Natural killer cell (primary cell): ENCODE data around the gene PGGHG. TPM values are rescaled to one million over a fixed set of nuclear protein-coding genes. Genes with fewer than 3 reads are reported as not detected.
A peak's percentile ranks its signal among the peaks of the same experiment; 100 is the strongest.

Experiments
- ATAC-seq, 3 donors: fragments of 150-1000 bp in 2 of 3; fragments of 200-7000 bp in 1 of 3; cut with Tn5 transposase; 1 replicate in 1 of 3; 2 replicates in 2 of 3; pipeline ENCODE4 v1.10.0; 2021; ENCODE audit warnings: mild to moderate bottlenecking in 2 of 3, moderate library complexity in 2 of 3
- DNase-seq, 2 donors: peaks; one replicate each; pipeline versions ENCODE4 v3.0.0 to v3.0.0-alpha.2; 2013 to 2021; ENCODE audit warnings: mixed read lengths in 1 of 2
- H3K27ac ChIP-seq: one replicate; pipeline ENCODE4 v1.5.1; 2013; ENCODE audit warnings: mild to moderate bottlenecking, low read length
- H3K27me3 ChIP-seq: one replicate; pipeline ENCODE4 v1.6.1; 2013; ENCODE audit warnings: low read length; ENCODE audit not compliant: control insufficient read depth, insufficient read depth
- H3K36me3 ChIP-seq: one replicate; pipeline ENCODE4 v1.6.1; 2013; ENCODE audit warnings: low read length; ENCODE audit not compliant: control insufficient read depth, insufficient read depth
- H3K4me1 ChIP-seq: one replicate; pipeline ENCODE4 v1.6.1; 2013; ENCODE audit warnings: low read length; ENCODE audit not compliant: control insufficient read depth, insufficient read depth
- H3K4me3 ChIP-seq: one replicate; pipeline ENCODE4 v1.5.1; 2013; ENCODE audit warnings: low read length
- H3K9me3 ChIP-seq: one replicate; pipeline ENCODE4 v1.6.1; 2013; ENCODE audit warnings: low read length; ENCODE audit not compliant: control insufficient read depth, insufficient read depth
- H3K27ac Mint-ChIP-seq, 2 donors: one replicate each; pipeline ENCODE4 v1.8.0; 2022; ENCODE audit warnings: mild to moderate bottlenecking in 2 of 2, mixed read lengths in 2 of 2, moderate library complexity in 1 of 2
- H3K27me3 Mint-ChIP-seq, 2 donors: one replicate each; pipeline ENCODE4 v1.8.0; 2022; ENCODE audit warnings: low read depth in 2 of 2, mixed read lengths in 2 of 2
- H3K36me3 Mint-ChIP-seq: one replicate; pipeline ENCODE4 v1.8.0; 2022; ENCODE audit warnings: mixed read lengths
- H3K4me1 Mint-ChIP-seq, 2 donors: one replicate each; pipeline ENCODE4 v1.8.0; 2022; ENCODE audit warnings: mixed read lengths in 2 of 2
- H3K4me3 Mint-ChIP-seq: one replicate; pipeline ENCODE4 v1.8.0; 2022; ENCODE audit warnings: mild to moderate bottlenecking, moderate library complexity, mixed read lengths
- H3K9me3 Mint-ChIP-seq, 2 donors: one replicate each; pipeline ENCODE4 v1.8.0; 2022; ENCODE audit warnings: mixed read lengths in 2 of 2
- WGBS: methylation state at CpG from one replicate; pipeline ENCODE4 v1.1.7; 2013; ENCODE audit warnings: missing lambda C conversion rate; ENCODE audit not compliant: insufficient coverage; 5-methylcytosine and 5-hydroxymethylcytosine counted together
- intact Hi-C: fragments of 100-400 bp; cut with micrococcal nuclease; formaldehyde crosslinking; loops from one replicate; pipeline ENCODE4 v1.14.2; 2022
- total RNA-seq, 4 donors: library from RNA; stranded (reverse); fragments of 120-200 nt in 1 of 4; gene quantifications; one replicate each; pipeline versions ENCODE4 v1.2.3 to v1.2.4, GENCODE V29; 2013 to 2022
- TF ChIP-seq, protein P1 (sequence below): fragments of 200-600 bp; IDR thresholded peaks from one replicate; pipeline ENCODE4 v1.8.0; 2022; ENCODE audit warnings: antibody characterized with exemption

Gene PGGHG
- total RNA-seq = 100 to 1,000 TPM; 130 to 237 (median 153) TPM
- total RNA-seq (2013) = 90.3 TPM

DNA sequence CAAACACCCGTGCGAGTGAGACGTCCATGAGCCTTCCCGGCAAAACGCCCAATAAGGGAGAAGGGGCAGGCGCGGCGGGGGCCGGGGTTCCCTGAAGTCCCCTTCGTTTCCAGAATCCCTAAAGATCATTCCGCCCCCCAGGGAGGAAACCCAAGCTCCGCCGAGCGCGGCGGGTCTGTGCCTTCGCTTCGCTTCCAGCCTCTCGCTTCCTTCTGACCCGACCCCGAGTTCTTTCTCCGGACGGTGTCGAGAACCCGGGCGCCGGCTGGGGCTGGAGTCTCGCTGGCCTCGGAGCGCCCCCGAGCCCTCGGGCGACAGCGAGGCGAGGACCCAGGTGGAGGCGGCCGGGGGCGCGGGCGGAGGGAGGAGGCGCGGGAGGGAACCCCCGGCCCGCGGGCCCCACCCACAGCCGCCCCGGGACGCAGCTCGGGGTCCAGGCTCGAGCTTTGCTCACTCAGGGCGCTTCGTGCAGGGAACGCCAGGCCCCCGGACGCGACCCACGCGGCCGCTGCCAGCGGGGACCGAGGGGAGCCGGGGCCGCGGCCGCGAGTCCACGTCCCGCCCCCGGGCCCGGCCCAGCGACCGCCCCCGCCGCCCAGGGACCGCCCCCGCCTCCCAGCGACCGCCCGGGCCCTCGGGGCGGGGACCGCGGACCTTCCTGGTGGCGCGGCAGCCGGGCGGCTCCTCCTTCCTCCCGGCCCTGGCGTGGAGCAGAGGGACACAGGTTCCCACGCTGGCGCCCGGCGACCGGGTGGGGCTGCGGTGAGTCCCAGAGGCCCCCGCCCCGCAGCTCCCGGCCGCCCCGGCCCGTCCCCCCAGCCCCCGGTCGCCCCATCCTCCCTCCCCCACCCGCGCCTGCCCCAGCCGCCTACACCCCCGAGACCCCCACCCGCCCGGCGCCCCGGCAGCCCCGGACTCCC, at the start of gene PGGHG:
Gene PGGHG, plus strand, starts transcription at position 649 of the 920 bp plus-strand sequence. CDS start 691 bp downstream, outside the sequence.
- TF ChIP-seq, protein P1, sequence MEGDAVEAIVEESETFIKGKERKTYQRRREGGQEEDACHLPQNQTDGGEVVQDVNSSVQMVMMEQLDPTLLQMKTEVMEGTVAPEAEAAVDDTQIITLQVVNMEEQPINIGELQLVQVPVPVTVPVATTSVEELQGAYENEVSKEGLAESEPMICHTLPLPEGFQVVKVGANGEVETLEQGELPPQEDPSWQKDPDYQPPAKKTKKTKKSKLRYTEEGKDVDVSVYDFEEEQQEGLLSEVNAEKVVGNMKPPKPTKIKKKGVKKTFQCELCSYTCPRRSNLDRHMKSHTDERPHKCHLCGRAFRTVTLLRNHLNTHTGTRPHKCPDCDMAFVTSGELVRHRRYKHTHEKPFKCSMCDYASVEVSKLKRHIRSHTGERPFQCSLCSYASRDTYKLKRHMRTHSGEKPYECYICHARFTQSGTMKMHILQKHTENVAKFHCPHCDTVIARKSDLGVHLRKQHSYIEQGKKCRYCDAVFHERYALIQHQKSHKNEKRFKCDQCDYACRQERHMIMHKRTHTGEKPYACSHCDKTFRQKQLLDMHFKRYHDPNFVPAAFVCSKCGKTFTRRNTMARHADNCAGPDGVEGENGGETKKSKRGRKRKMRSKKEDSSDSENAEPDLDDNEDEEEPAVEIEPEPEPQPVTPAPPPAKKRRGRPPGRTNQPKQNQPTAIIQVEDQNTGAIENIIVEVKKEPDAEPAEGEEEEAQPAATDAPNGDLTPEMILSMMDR = no peak
- peak within 1 kb of the TSS; percentile 79 for H3K4me3 ChIP-seq
- peaks cover 13% of the 10 kb centered on the region for H3K36me3 ChIP-seq
- H3K4me1 Mint-ChIP-seq = peaks cover 22 to 41% of the 10 kb centered on the region in 2 donors
- H3K27me3 ChIP-seq = no peaks in the 10 kb centered on the region
- H3K9me3 ChIP-seq = no peaks in the 10 kb centered on the region
- ATAC-seq (peak; percentile 79 to 88 (median 83)), DNase-seq (peak; percentile 71 to 73)
- H3K36me3 Mint-ChIP-seq = no peaks in the 10 kb centered on the region
- peaks cover 0 to 10% of the 10 kb centered on the region in 2 donors for H3K27me3 Mint-ChIP-seq
- under 1% methylated on average over 97 of the region's 112 CpGs for WGBS
- peaks cover 70% of the 10 kb centered on the region for H3K4me1 ChIP-seq
- H3K27ac ChIP-seq = peak within 1 kb of the TSS; percentile 68
- peak within 1 kb of the TSS; percentile 94 for H3K4me3 Mint-ChIP-seq
- peak within 1 kb of the TSS; percentile 75 to 91 for H3K27ac Mint-ChIP-seq
- intact Hi-C loops = no loop called here
- H3K9me3 Mint-ChIP-seq = no peaks in the 10 kb centered on the region

DNA sequence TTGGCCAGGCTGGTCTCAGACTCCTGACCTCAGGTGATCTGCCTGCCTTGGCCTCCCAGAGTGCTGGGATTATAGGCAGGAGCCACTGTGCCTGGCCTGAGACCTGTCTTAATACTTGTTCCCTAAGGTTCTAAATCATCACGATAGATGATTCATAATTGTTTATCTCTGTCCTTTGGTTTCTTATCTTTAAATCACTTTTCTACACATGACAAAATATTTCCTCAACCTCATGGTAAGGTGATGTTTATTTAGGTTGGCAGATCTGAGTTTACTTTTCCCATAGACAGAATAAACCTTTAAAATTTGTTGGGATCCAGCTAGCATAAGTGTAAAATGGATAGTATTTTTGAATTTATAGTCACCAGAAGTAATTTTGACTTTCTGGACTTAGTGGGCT, 48.6 kb upstream of the PGGHG start:
- no peaks in the 10 kb centered on the region for H3K27me3 Mint-ChIP-seq
- no peaks in the 10 kb centered on the region for H3K9me3 Mint-ChIP-seq
- DNase-seq = no peak
- TF ChIP-seq, protein P1 = no peak
- intact Hi-C loops = no loop called here
- no peaks in the 10 kb centered on the region for H3K9me3 ChIP-seq
- no peak overlapping the region for H3K27ac Mint-ChIP-seq
- H3K27ac ChIP-seq = no peak overlapping the region
- H3K4me1 ChIP-seq = peaks cover 15% of the 10 kb centered on the region
- WGBS = 100% methylated on average over 1 of the region's 1 CpG
- H3K27me3 ChIP-seq = no peaks in the 10 kb centered on the region
- ATAC-seq = no peak
- peaks cover 13% of the 10 kb centered on the region for H3K36me3 Mint-ChIP-seq
- H3K4me3 ChIP-seq = no peak overlapping the region
- H3K36me3 ChIP-seq = peaks cover 38% of the 10 kb centered on the region
- peaks cover 45% of the 10 kb centered on the region in 2 donors for H3K4me1 Mint-ChIP-seq
- H3K4me3 Mint-ChIP-seq = no peak overlapping the region

DNA sequence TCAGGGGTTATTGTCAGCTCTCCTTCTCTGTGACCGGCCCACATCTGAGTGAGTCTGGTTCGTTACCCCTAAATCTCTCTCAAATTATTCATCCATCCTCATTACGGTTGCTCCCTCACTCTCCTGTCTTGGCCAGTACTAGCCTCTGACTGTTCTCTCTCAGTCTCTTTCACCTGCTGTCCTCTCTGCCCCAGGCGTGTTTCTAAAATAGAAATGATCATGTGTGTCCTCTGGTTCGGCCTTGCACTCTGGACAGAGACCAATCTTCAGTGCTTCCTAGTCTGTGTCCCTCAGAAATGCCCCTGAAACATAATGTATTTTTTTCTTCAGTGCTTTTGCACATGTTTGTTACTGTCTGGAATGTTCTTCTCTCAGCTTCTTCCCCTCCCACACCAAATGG, 47.3 kb upstream of the PGGHG start:
- H3K27me3 ChIP-seq = no peaks in the 10 kb centered on the region
- H3K4me1 ChIP-seq = peaks cover 9% of the 10 kb centered on the region
- peaks cover 50% of the 10 kb centered on the region for H3K36me3 ChIP-seq
- no peak overlapping the region for H3K27ac ChIP-seq
- ATAC-seq (no peak), DNase-seq (no peak)
- H3K4me3 Mint-ChIP-seq = no peak overlapping the region
- no peaks in the 10 kb centered on the region for H3K9me3 Mint-ChIP-seq
- WGBS = 90% methylated on average over 5 of the region's 5 CpGs
- peak overlapping the region in 1 of 2 donors; percentile 0 for H3K27ac Mint-ChIP-seq
- no peak overlapping the region for H3K4me3 ChIP-seq
- peaks cover 35 to 36% of the 10 kb centered on the region in 2 donors for H3K4me1 Mint-ChIP-seq
- no peaks in the 10 kb centered on the region for H3K9me3 ChIP-seq
- no peaks in the 10 kb centered on the region for H3K27me3 Mint-ChIP-seq
- H3K36me3 Mint-ChIP-seq = peaks cover 13% of the 10 kb centered on the region
- intact Hi-C loops = no loop called here
- TF ChIP-seq, protein P1 = no peak
